Hepatocyte (in vitro differentiated cells): ENCODE measurements around the gene ETFDH. TPM values are rescaled to one million over a fixed set of nuclear protein-coding genes. Genes with fewer than 3 reads are reported as not detected.
A peak's percentile ranks its signal among the peaks of the same experiment; 100 is the strongest.

Experiments
- DNase-seq: peaks from one replicate; pipeline ENCODE4 v3.0.0-alpha.2; 2016; ENCODE audit warnings: low spot score
- H2AFZ ChIP-seq: fragments of 200-600 bp; sonication (generic); 2 replicates; pipeline ENCODE4 v1.6.0; 2016; ENCODE audit warnings: antibody characterized with exemption, mild to moderate bottlenecking
- H3K27ac ChIP-seq: fragments of 200-600 bp; sonication (generic); 2 replicates; pipeline ENCODE4 v1.5.1; 2016; ENCODE audit warnings: mild to moderate bottlenecking
- H3K27me3 ChIP-seq: fragments of 200-600 bp; sonication (generic); 2 replicates; pipeline ENCODE4 v1.6.1; 2016
- H3K36me3 ChIP-seq: fragments of 200-600 bp; sonication (generic); replicated peaks from 2 replicates; pipeline ENCODE4 v1.5.1; 2016; ENCODE audit warnings: low read depth; ENCODE audit not compliant: insufficient read depth
- H3K4me1 ChIP-seq: fragments of 200-600 bp; sonication (generic); 2 replicates; pipeline ENCODE4 v1.5.1; 2016; ENCODE audit warnings: mild to moderate bottlenecking, moderate library complexity; ENCODE audit not compliant: insufficient read depth
- H3K4me2 ChIP-seq: fragments of 200-600 bp; sonication (generic); 2 replicates; pipeline ENCODE4 v1.6.0; 2016
- H3K4me3 ChIP-seq: fragments of 200-600 bp; sonication (generic); 2 replicates; pipeline ENCODE4 v1.5.1; 2016; ENCODE audit warnings: mild to moderate bottlenecking
- H3K79me2 ChIP-seq: fragments of 200-600 bp; sonication (generic); 2 replicates; pipeline ENCODE4 v1.6.0; 2017; ENCODE audit warnings: mild to moderate bottlenecking
- H3K9me2 ChIP-seq: fragments of 200-600 bp; sonication (generic); replicated peaks from 2 replicates; pipeline ENCODE4 v1.6.0; 2017; ENCODE audit warnings: mild to moderate bottlenecking; ENCODE audit not compliant: insufficient read depth
- H3K9me3 ChIP-seq: fragments of 200-600 bp; sonication (generic); 2 replicates; pipeline ENCODE4 v1.5.1; 2016; ENCODE audit warnings: low read depth, mild to moderate bottlenecking
- H4K20me1 ChIP-seq: fragments of 200-600 bp; sonication (generic); 2 replicates; pipeline ENCODE4 v1.6.0; 2016; ENCODE audit warnings: mild to moderate bottlenecking; ENCODE audit not compliant: insufficient read depth, poor library complexity, severe bottlenecking
- EZH2 ChIP-seq: fragments of 200-600 bp; sonication (generic); IDR thresholded peaks from 2 replicates; pipeline ENCODE4 v1.6.1; 2016; ENCODE audit warnings: antibody characterized with exemption, mild to moderate bottlenecking, borderline replicate concordance
- EZH2phosphoT487 ChIP-seq: fragments of 200-600 bp; sonication (generic); IDR thresholded peaks from one replicate; pipeline ENCODE4 v1.6.1; 2018; ENCODE audit warnings: antibody characterized with exemption, mild to moderate bottlenecking, low read depth, moderate library complexity; ENCODE audit not compliant: unreplicated experiment, severe bottlenecking
- WGBS: methylation state at CpG from one replicate; pipeline ENCODE4 v1.1.6; 2016; ENCODE audit warnings: low lambda C conversion rate; ENCODE audit errors: missing lambda C conversion rate; 5-methylcytosine and 5-hydroxymethylcytosine counted together
- polyA plus RNA-seq: library from polyadenylated mRNA; unstranded; fragments of >200 nt; fragmentation: Nextera tagmentation; extraction: Ambion mirVana; gene quantifications from 2 replicates; pipeline ENCODE4 v1.2.1, GENCODE V29; 2016
- total RNA-seq: library from RNA; depleted of rRNA; stranded (reverse); fragments of >200 nt; gene quantifications from 2 replicates; pipeline ENCODE4 v1.2.3, GENCODE V29; 2014
- TF ChIP-seq, protein P1 (sequence below): fragments of 200-600 bp; sonication (generic); IDR thresholded peaks from 2 replicates; pipeline ENCODE4 v1.5.1; 2016; ENCODE audit warnings: antibody characterized with exemption, mild to moderate bottlenecking; ENCODE audit not compliant: poor library complexity

ETFDH gene
- total RNA-seq (38.4 and 40.5 TPM in 2 replicates), polyA plus RNA-seq (20.9 and 31.4 TPM in 2 replicates)

DNA sequence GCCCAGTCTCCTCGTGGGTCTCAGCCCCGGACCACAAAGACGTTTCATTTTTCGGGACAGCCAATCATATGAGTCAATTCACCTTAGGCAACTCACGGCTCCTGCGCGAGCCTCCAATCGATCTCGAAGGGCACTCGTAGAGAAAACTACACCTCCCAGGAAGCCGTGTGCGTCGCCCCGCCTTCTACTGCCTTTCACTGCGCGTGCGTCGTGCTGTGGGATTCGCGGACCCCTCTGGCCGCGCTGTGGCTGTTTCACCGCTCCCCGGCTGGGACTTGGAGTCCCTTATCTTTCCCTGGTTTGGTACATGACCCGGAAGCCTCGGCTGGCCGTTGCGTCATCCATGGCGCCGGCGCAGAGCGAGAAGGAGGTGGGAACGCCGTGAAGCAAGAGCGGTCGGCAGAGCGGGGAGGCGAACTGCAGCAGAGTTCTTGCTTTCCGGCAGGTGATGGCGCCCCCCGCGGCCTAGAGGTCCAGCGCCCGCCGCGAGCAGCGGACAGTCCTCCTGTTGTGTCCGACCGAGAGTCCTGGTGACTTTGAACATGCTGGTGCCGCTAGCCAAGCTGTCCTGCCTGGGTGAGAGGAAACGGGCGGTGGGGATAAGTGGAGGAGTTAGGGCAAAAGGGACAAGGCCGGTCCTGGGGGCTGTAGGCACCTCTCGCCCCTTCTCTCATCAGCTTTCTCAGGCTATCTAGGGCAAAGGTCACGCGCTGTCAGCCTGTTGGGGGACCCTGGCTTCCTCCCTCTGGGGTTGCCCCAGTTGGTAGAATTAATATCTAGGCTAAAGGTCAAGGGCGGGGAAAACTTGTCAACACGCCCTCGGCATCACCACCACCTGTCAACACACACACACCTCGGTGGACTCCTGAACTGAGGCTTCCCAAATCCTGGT lies at the start of gene ETFDH:
Gene ETFDH (plus strand): TSS at position 382 of the 892 bp plus-strand sequence. CDS start 161 bp downstream, at position 543.
- no peaks in the 10 kb centered on the region for H3K9me3 ChIP-seq
- H3K4me3 ChIP-seq: peak within 1 kb of the TSS; percentile 37
- DNase-seq: peak; percentile 99
- 1% methylated on average over 60 of the region's 60 CpGs for WGBS
- TF ChIP-seq, protein P1, sequence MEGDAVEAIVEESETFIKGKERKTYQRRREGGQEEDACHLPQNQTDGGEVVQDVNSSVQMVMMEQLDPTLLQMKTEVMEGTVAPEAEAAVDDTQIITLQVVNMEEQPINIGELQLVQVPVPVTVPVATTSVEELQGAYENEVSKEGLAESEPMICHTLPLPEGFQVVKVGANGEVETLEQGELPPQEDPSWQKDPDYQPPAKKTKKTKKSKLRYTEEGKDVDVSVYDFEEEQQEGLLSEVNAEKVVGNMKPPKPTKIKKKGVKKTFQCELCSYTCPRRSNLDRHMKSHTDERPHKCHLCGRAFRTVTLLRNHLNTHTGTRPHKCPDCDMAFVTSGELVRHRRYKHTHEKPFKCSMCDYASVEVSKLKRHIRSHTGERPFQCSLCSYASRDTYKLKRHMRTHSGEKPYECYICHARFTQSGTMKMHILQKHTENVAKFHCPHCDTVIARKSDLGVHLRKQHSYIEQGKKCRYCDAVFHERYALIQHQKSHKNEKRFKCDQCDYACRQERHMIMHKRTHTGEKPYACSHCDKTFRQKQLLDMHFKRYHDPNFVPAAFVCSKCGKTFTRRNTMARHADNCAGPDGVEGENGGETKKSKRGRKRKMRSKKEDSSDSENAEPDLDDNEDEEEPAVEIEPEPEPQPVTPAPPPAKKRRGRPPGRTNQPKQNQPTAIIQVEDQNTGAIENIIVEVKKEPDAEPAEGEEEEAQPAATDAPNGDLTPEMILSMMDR: peak; percentile 68
- no peak for TF ChIP-seq EZH2phosphoT487
- H3K4me1 ChIP-seq: peaks cover 4% of the 10 kb centered on the region
- peak within 1 kb of the TSS; percentile 87 for H3K27ac ChIP-seq
- no peaks in the 10 kb centered on the region for H3K36me3 ChIP-seq
- peak within 1 kb of the TSS; percentile 90 for H3K4me2 ChIP-seq
- no peaks in the 10 kb centered on the region for H3K27me3 ChIP-seq
- peaks cover 53% of the 10 kb centered on the region for H3K79me2 ChIP-seq
- no peaks in the 10 kb centered on the region for H4K20me1 ChIP-seq
- no peaks in the 10 kb centered on the region for H3K9me2 ChIP-seq
- peak within 1 kb of the TSS; percentile 56 for H2AFZ ChIP-seq

DNA sequence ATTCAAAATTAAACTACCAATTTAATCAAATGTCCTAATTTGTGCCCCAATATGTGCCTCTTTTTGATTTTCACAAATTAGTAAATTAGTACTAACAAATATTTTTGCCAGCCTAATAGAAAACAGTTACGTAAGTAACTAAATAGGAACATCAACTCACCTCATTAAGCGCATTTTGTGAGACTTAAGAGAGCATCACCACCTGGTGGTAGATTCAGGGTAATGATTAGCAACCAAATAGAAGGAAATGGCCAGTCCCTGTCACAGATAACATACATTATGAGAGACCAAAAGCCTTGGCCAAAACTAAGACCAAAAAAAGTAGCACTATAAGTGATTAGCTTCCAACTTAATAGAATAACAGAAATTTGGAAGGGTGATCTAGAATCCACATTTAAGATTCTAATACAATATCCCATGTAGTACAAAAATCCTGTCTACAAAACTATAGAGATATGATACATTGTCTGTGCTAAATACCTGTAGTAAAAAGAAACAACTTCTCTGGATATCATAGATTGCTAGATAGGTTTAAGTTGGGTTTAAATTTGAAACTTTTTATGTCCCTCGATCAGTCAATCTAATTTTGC lies 47.1 kb upstream of the ETFDH start:
- Histone ChIP-seq H3K4me3 (no peak overlapping the region), H3K9me3 (no peaks in the 10 kb centered on the region), H3K4me2 (no peak overlapping the region), H4K20me1 (no peaks in the 10 kb centered on the region), H3K27me3 (peaks cover 4% of the 10 kb centered on the region), H3K4me1 (no peaks in the 10 kb centered on the region), H3K9me2 (no peaks in the 10 kb centered on the region), H3K36me3 (no peaks in the 10 kb centered on the region), H3K79me2 (no peaks in the 10 kb centered on the region), H3K27ac (no peak overlapping the region), H2AFZ (no peak overlapping the region)
- TF ChIP-seq EZH2phosphoT487: no peak
- TF ChIP-seq EZH2: no peak
- TF ChIP-seq, protein P1: peak; percentile 75
- WGBS: 27% methylated on average over 3 of the region's 3 CpGs
- peak; percentile 60 for DNase-seq

DNA sequence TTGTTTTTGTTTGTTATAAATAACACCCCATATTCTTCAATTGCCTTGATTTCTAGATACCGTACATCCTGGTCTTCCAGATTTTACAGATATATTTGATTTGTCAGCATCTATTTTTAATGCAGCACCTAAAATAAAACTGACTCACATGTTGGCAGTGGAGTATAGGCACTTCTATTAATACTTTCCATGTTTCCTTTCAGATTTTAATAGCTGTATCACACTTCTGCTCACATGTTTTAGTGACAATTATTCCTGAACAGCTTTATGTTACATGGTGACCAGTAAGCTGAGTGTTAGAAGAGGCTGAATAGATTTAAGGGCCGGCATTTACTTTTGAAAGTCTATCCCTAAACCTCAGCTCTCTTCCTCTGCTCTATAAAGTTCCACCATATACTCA lies 46.6 kb upstream of the ETFDH start:
- Histone ChIP-seq H3K4me2 (no peak overlapping the region), H3K36me3 (no peaks in the 10 kb centered on the region), H3K4me1 (no peaks in the 10 kb centered on the region), H3K9me3 (no peaks in the 10 kb centered on the region), H3K27me3 (peaks cover 4% of the 10 kb centered on the region), H3K27ac (no peak overlapping the region), H4K20me1 (no peaks in the 10 kb centered on the region), H3K79me2 (no peaks in the 10 kb centered on the region), H2AFZ (no peak overlapping the region), H3K9me2 (no peaks in the 10 kb centered on the region), H3K4me3 (no peak overlapping the region)
- DNase-seq: no peak
- TF ChIP-seq, protein P1: no peak
- TF ChIP-seq EZH2 (no peak), EZH2phosphoT487 (no peak)
- 85% methylated on average over 2 of the region's 2 CpGs for WGBS
